NCI-H1105 treated with DMSO at 0.1 percent for 48 hours (cell line): ENCODE results near the gene TBC1D22B.
"Not testable (repeated sequence)": the region's sequence is repeated elsewhere in the genome, so short reads cannot be mapped to it uniquely, and the experiment has no call there.

Experiments used
- DNase-seq: peaks from one replicate; lab custom pipeline; 2025; lab: John Stamatoyannopoulos, UW

Gene TBC1D22B

DNA sequence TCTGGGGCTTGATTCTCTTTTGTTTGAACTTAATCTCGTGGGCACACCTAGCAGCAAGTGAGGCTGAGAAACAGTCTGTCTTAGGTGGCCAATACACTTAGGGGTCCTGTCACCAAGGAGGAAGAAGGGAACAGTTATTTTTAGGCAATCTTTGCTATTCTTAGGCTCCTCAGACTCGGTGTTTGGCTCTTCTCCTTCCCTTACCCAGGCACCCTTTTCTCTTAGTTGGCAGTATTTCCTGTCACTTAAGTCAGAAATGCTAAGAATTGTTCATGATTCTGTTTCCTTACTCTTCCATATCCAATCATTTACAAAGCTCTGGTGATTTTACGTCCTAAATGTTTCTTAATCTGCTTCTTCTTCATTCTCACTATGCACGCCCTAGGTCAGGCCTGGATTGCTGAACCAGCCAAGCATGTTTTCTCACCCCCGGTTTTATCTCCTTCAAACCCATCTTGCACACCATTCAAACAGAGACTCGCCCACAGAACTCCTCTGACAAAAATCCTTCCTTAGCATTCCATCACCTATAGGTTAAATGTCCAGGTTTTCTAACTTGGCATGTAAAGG lies 45.6 kb downstream of the TBC1D22B start:
- DNase-seq, result no peak

- DNase-seq, result peak; percentile 35
These were observed 46.4 kb downstream of the TBC1D22B start for GRCh38 chr6:37303891-37304503.

- no peak for DNase-seq
These were observed 47.2 kb downstream of the TBC1D22B start for GRCh38 chr6:37304766-37305165.

DNA sequence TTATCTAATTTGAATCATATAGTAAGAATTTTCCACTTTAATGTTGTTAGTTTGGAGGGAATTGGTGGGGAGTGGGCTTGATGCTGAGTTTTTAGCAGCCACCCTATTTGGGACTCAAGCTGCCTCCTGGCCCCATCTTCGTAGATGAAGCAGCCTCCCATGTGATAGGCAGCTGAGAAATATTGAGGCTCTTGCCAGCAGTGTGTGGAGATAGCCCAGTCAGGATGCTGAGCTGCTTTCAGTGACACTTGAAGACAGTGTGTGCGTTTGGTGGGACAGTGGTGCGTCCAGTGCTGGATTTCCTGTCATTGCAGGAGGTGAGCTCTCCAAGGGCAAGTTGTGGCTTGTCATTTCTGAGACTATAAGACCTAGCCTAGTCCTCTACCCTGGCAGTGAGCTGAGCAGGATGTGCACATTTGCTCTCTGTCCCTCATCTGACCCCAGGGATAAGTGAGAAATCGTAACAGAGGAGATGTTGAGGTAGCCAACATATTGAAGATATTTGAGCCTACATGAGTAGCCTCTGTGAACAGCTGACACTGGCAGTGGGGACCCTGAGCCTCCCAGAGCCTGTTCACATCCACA lies 48.4 kb downstream of the TBC1D22B start:
- DNase-seq, result no peak

DNA sequence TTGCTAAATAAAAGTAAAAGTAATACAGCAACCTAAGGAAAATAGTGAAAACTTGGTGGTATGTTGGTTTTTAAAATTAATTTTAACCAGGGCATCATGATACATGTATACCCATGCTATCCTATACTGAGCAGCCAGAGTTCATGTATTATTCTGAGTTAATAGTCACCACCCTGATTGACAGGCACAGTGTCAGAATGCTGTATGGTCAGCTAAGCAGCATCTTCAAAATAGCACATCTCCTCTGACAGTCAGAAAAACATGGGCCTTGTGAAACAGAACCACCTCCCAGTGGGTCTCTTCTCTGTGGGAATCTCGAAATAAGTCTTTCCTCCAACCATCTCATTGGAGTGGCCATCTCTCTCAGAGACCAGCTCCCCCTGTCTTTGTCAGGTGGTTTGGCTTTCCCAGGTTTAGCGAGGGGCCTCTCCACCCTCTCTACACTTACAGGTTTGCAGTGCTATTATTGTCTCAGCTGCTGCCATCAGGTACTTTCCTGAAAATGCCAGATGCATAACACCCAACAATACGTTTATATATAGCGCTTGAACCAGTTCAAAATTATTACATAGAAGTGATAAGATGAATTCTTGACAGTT lies 49.2 kb downstream of the TBC1D22B start:
- peak; percentile 32 for DNase-seq

DNA sequence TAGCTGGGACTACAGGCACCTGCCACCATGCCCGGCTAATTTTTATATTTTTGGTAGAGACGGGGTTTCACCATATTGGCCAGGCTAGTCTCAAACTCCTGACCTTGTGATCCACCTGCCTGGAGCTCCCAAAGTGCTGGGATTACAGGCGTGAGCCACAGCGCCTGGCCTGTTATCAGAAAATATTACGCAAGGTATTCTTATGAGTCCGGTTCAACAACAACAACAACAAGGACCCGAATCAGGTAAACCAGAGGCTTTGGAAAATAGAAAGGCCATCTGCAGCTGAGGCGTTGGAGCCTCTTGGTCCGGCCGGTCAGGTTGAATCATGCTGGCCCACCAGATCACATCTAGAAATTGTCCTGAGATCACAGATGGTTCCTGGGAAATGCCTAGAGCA lies 49.9 kb downstream of the TBC1D22B start:
- not testable (repeated sequence) for DNase-seq

DNA sequence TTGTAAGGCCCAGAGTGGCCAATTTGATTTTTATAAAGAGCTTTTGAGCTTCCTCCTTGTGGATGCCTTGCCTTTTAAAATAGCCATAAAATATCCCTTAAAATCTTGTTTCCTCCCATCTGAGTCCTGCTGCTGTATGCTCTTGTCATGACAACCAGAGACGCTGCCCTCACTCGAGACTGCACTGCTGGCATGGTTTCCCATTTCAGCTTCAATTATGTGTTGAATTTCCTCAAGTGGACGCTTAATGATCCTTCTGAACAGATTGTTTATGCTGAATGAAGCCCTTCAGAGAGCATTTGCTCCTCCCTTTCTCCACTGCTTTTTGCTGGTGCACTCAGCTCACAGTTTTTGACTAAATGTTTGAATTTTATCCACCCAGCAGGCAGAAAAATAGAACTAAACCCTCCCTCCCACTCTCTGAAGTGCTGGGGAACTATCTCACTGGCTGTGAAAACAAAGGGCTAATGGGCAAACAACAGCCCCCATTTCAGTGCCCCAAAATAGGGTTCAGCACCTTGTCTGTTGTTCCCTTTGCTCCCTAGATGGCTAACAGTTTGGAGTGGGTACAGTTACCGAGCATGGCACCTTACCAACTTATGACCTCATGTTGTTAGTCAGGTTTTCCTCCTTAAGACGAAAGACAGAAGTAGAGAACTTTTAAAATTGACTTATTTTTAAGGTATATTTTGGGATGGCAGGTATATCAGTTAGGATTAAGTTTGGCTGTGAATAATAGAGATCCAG lies 50.7 kb downstream of the TBC1D22B start:
- DNase-seq, result peak; percentile 99

GRCh38 chr6:37309046-37309445 lies 51.5 kb downstream of the TBC1D22B start:
- DNase-seq, result no peak

- no peak for DNase-seq
These were observed 52.1 kb downstream of the TBC1D22B start for GRCh38 chr6:37309692-37310091.

DNA sequence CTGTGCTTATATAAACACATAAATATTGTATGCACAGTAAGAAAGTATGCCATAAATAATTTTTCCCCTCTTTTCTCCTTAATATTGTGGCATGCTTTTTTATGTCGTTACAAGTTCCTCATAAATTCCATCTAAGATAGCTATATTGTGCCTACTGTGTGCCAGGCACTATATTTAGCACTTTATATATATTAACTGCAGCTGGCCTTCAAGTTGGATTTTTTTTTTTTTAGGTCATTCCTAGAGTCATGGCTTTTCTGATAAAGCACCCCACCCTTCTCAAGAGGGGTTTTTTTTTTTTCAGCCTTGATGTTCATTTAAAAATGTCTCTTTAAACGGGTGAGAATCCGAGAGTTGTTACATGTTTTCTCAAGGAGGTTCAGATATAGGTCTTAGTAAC lies 53.4 kb downstream of the TBC1D22B start:
- no peak for DNase-seq

DNA sequence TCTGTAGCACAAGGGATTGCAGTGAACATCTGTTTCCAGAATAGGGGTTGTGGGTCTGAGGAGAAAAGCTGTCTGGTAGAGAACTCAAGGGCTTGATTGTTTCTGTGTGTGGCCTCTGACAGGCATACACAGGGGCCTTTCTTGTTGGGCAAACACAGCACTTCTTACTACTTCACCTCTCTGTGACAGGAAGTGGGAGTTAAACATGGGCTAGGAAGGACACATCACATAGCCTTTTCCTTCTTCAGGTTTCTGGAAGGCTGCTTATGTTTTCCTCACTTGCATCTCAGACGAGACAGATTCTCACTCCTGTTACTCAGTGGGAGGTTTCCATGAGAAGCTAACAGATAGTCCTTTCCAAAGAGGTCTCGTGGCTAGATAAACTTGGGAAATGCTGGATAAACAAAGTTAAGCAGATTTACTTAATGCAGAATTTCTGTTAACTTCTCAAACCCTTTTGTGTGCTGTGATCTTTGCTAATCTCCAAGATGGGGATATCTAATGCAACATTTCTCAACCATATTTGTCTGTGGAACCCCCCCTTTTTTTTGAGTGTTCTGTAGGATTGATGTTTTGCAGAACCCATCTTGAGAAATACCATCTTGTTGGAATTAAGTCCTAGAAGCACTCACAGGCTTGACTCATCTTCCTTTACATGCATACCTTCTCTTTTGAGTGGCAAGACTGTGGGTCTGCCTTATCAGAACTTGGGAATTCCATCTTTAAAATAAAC lies 54.3 kb downstream of the TBC1D22B start:
- DNase-seq, result no peak

GRCh38 chr6:37313723-37314486 lies 56.3 kb downstream of the TBC1D22B start:
- DNase-seq, result no peak

DNA sequence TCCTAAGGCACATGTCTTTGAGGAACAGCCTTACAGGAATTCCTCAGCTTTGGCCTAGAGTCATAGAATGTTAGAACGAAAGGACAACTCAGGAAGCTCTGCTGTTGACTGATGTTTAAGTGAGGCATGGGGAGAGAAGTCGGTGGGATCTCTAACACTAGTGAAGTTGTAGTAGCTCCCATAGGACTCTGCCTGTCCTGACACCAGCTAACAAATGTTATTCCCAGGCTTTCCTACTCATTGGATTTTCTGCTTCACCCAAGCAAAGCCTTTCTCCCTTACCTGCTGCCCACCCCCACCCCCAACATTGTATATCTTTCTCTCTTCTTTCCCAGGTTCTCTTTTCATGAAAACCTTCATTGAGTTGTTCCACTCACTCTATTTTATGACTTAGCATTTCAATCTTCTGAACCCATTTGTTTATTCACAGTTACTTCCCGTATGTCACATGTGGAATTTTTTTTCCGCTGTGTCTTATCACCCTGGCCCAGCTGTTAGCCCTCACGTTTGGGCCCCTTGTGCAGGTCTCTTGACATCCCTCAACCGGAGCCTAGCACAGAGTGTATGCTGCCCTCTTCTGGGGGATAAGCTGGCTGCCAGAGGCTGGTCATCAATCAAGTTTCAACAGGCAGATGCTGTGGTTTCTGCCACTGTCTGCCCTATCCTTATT lies 57.0 kb downstream of the TBC1D22B start:
- peak; percentile 48 for DNase-seq

GRCh38 chr6:37315157-37315515 lies 57.6 kb downstream of the TBC1D22B start:
- DNase-seq, result no peak

GRCh38 chr6:37316071-37316470 lies 58.5 kb downstream of the TBC1D22B start:
- no peak for DNase-seq

GRCh38 chr6:37317312-37318038 lies 59.9 kb downstream of the TBC1D22B start:
- no peak for DNase-seq

- no peak for DNase-seq
These were observed 61.6 kb downstream of the TBC1D22B start for GRCh38 chr6:37319156-37319555.

DNA sequence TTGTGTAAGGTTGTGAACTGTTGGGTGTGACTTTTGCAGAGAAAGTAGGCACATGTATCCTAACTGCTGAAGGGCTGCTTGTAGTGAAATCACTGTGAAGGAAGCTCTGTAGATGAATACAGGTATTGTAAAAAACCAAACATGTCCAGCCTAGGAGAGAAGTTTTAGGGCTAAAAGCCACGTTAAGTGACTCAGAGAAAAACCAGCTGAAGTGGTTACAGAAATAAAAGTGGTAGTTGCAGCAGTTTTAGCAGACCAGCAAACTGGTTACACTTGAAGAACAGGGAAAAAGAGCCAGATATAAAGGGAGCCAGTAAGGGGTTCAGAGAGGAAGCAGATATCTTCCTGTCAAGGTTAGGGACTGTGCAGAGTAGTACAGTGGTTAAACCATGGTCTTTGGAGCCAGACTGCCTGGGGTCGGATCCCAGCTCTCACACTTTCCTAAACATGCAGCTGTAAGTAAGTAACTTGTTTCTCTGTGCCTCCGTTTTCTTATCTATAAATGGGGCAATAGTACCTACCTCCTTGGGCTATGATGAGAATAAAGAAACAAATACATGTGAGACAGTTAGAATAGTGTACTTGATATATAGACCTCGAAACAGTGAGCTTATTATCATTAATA lies 62.4 kb downstream of the TBC1D22B start:
- no peak for DNase-seq

- no peak for DNase-seq
These were observed 63.1 kb downstream of the TBC1D22B start for GRCh38 chr6:37320646-37321045.

DNA sequence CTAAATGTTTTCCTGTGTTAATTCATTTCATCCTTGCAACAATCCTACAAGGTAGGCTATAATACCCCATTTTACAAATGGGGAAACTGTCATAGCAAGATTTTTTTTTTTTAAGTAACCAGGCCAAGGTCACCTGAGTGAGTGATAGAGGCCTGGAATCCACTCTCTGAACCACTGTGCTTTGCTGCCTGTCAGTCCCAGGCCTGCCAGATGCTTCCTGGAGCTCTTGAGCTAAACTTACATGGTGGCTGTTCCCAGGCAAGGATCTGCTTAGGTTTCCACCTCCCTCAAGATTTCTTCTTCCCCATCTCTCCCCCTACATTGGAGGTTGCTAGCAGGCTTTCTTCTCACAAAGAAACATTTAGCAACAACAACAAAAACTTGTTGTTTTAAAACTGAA lies 63.5 kb downstream of the TBC1D22B start:
- DNase-seq, result no peak
